HCT116 (cell line): ENCODE measurements around the gene TMEM234. TPM values are rescaled to one million over a fixed set of nuclear protein-coding genes. Genes with fewer than 3 reads are reported as not detected.

Experiments
- ATAC-seq: fragments of 200-7000 bp; cut with Tn5 transposase; 2 replicates; pipeline ENCODE4 v1.9.1; 2020; ENCODE audit warnings: mild to moderate bottlenecking, moderate library complexity
- BruUV-seq: library from RNA; stranded (reverse); fragments of 400-500 nt; replicated peaks from 2 replicates; lab custom pipeline; 2021; lab: Mats Ljungman, UMichigan
- CTCF ChIA-PET: fragments of 300-600 bp; sonication (Branson Sonifier 250); formaldehyde crosslinking; loops from one replicate; lab custom pipeline; 2021; ENCODE audit warnings: antibody characterized with exemption; lab: Charles Lee
- POLR2A ChIA-PET: fragments of 300-600, 350-600 bp; sonication (Branson Sonifier 250); formaldehyde crosslinking; loops from one replicate; lab custom pipeline; 2021; ENCODE audit warnings: antibody characterized with exemption; lab: Charles Lee
- RAD21 ChIA-PET, 2 experiments: fragments of 300-600 bp; sonication (Branson Sonifier 250); formaldehyde crosslinking; loops; one replicate each; lab custom pipeline; 2023; ENCODE audit warnings: low total read pairs in 2 of 2; ENCODE audit not compliant: uncharacterized antibody in 2 of 2, unreplicated experiment in 2 of 2, low non-redundant PET in 1 of 2; lab: Charles Lee
- DNase-seq: peaks from one replicate; pipeline ENCODE4 v3.0.0-alpha.2; 2010; ENCODE audit warnings: low read depth, low spot score
- H2AFZ ChIP-seq: fragments of 200-600 bp; shearing (Covaris generic), sonication (generic); 2 replicates; pipeline ENCODE4 v1.6.1; 2017; ENCODE audit warnings: low read depth, mixed run types, mixed read lengths, antibody characterized with exemption, low read length; ENCODE audit not compliant: poor library complexity, severe bottlenecking
- H3K27ac ChIP-seq: 2 replicates; pipeline ENCODE4 v1.5.1; 2012; ENCODE audit warnings: low read depth, low read length
- H3K27me3 ChIP-seq: fragments of 200-600 bp; sonication (generic); 2 replicates; pipeline ENCODE4 v1.6.1; 2016; ENCODE audit warnings: mixed run types, low read length, mixed read lengths; ENCODE audit not compliant: insufficient read depth
- H3K36me3 ChIP-seq, 2 experiments: fragments of 200-500 bp in 1 of 2; fragments of 200-600 bp in 1 of 2; sonication (Bioruptor generic) in 1 of 2; sonication (generic) in 1 of 2; 2 replicates each; pipeline versions ENCODE4 v1.5.1 to v1.6.1; 2014 to 2016; ENCODE audit warnings: low read length in 2 of 2, inconsistent platforms in 1 of 2, mixed read lengths in 1 of 2, mixed run types in 1 of 2; ENCODE audit not compliant: insufficient read depth in 2 of 2, control insufficient read depth in 1 of 2
- H3K4me1 ChIP-seq, 2 experiments: fragments of 200-600 bp in 1 of 2; sonication (generic) in 1 of 2; 2 replicates each; pipeline versions ENCODE4 v1.5.1 to v1.6.1; 2012 to 2017; ENCODE audit warnings: low read length in 2 of 2, inconsistent platforms in 1 of 2, mild to moderate bottlenecking in 1 of 2, mixed read lengths in 1 of 2, mixed run types in 1 of 2, moderate library complexity in 1 of 2; ENCODE audit not compliant: insufficient read depth in 2 of 2, control insufficient read depth in 1 of 2
- H3K4me2 ChIP-seq: fragments of 200-600 bp; sonication (generic); 2 replicates; pipeline ENCODE4 v1.6.1; 2017; ENCODE audit warnings: mixed run types, low read length, mixed read lengths
- H3K4me3 ChIP-seq, 2 experiments: fragments of 200-600 bp in 1 of 2; sonication (generic) in 1 of 2; replicated peaks in 1 of 2; 2 replicates each; pipeline ENCODE4 v1.5.1; 2011 to 2016; ENCODE audit warnings: low read length in 2 of 2, control low read depth in 1 of 2, low read depth in 1 of 2, mild to moderate bottlenecking in 1 of 2, mixed read lengths in 1 of 2, mixed run types in 1 of 2
- H3K79me2 ChIP-seq: fragments of 200-600 bp; sonication (generic); 2 replicates; pipeline ENCODE4 v1.6.1; 2017; ENCODE audit warnings: mild to moderate bottlenecking, mixed run types, low read length, moderate library complexity, mixed read lengths; ENCODE audit not compliant: insufficient read depth
- H3K9ac ChIP-seq: fragments of 200-600 bp; sonication (generic); 2 replicates; pipeline ENCODE4 v1.6.1; 2016; ENCODE audit warnings: low read length, mixed read lengths
- H3K9me2 ChIP-seq: fragments of 200-600 bp; sonication (generic), shearing (Covaris generic); 2 replicates; pipeline ENCODE4 v1.6.1; 2017; ENCODE audit warnings: mixed run types, mild to moderate bottlenecking, moderate library complexity; ENCODE audit not compliant: insufficient read depth
- H3K9me3 ChIP-seq, 2 experiments: fragments of 200-500 bp in 1 of 2; fragments of 200-600 bp in 1 of 2; sonication (Bioruptor generic) in 1 of 2; sonication (generic) in 1 of 2; 2 replicates each; pipeline ENCODE4 v1.6.1; 2014 to 2017; ENCODE audit warnings: low read length in 2 of 2, mixed read lengths in 2 of 2, inconsistent platforms in 1 of 2, low read depth in 1 of 2, mild to moderate bottlenecking in 1 of 2, mixed run types in 1 of 2, moderate library complexity in 1 of 2; ENCODE audit not compliant: control insufficient read depth in 1 of 2, insufficient read depth in 1 of 2
- H4K20me1 ChIP-seq: fragments of 200-600 bp; sonication (generic), shearing (Covaris generic); 2 replicates; pipeline ENCODE4 v1.6.1; 2017; ENCODE audit warnings: mixed run types, mild to moderate bottlenecking, moderate library complexity; ENCODE audit not compliant: insufficient read depth
- CBX3 ChIP-seq: IDR thresholded peaks from 2 replicates; pipeline ENCODE4 v1.6.1; 2012; ENCODE audit warnings: low read depth
- CEBPB ChIP-seq: IDR thresholded peaks from 2 replicates; pipeline ENCODE4 v1.6.1; 2012; ENCODE audit warnings: low read depth
- EGR1 ChIP-seq: IDR thresholded peaks from 2 replicates; pipeline ENCODE4 v1.6.1; 2012; ENCODE audit warnings: low read depth
- ELF1 ChIP-seq: IDR thresholded peaks from 2 replicates; pipeline ENCODE4 v1.6.1; 2012; ENCODE audit warnings: low read depth, borderline replicate concordance
- EZH2phosphoT487 ChIP-seq: fragments of 200-600 bp; IDR thresholded peaks from 2 replicates; pipeline ENCODE4 v1.6.1; 2018; ENCODE audit warnings: antibody characterized with exemption, borderline replicate concordance
- FOSL1 ChIP-seq: IDR thresholded peaks from 2 replicates; pipeline ENCODE4 v1.6.1; 2012; ENCODE audit warnings: low read depth
- JUND ChIP-seq: IDR thresholded peaks from 2 replicates; pipeline ENCODE4 v1.6.1; 2012
- MAX ChIP-seq: IDR thresholded peaks from 2 replicates; pipeline ENCODE4 v1.6.1; 2012
- POLR2AphosphoS5 ChIP-seq: IDR thresholded peaks from 2 replicates; pipeline ENCODE4 v1.6.1; 2011; ENCODE audit warnings: mild to moderate bottlenecking, low read depth, low read length, moderate library complexity
- RAD21 ChIP-seq: IDR thresholded peaks from 2 replicates; pipeline ENCODE4 v1.6.1; 2012; ENCODE audit warnings: low read depth, mild to moderate bottlenecking
- SIN3A ChIP-seq: IDR thresholded peaks from 2 replicates; pipeline ENCODE4 v1.6.1; 2012; ENCODE audit warnings: low read depth
- SRF ChIP-seq: IDR thresholded peaks from 2 replicates; pipeline ENCODE4 v1.6.1; 2012; ENCODE audit warnings: low read depth
- TCF7L2 ChIP-seq: IDR thresholded peaks from 2 replicates; pipeline ENCODE4 v1.7.0; 2011; ENCODE audit warnings: borderline replicate concordance, inconsistent platforms; ENCODE audit not compliant: insufficient read depth, insufficient read length; ENCODE audit errors: extremely low read depth
- YY1 ChIP-seq: IDR thresholded peaks from 2 replicates; pipeline ENCODE4 v1.6.1; 2011; ENCODE audit warnings: low read length, low read depth, moderate library complexity, mild to moderate bottlenecking; ENCODE audit not compliant: insufficient replicate concordance; ENCODE audit errors: extremely low read depth
- ZBTB33 ChIP-seq: IDR thresholded peaks from 2 replicates; pipeline ENCODE4 v1.6.1; 2011; ENCODE audit warnings: mild to moderate bottlenecking, low read length, moderate library complexity; ENCODE audit not compliant: insufficient replicate concordance; ENCODE audit errors: extremely low read depth
- ZNF274 ChIP-seq: fragments of 200-500 bp; sonication (Bioruptor generic); IDR thresholded peaks from 2 replicates; pipeline ENCODE4 v1.6.1; 2014; ENCODE audit warnings: mild to moderate bottlenecking, low read depth, low read length, inconsistent platforms
- intact Hi-C: fragments of 100-400 bp; cut with micrococcal nuclease; formaldehyde crosslinking; loops from 2 replicates; pipeline ENCODE4 v1.10.0; 2022
- total RNA-seq: library from RNA; stranded (reverse); gene quantifications from one replicate; pipeline ENCODE4 v1.2.1, GENCODE V29; 2021; ENCODE audit not compliant: unreplicated experiment
- TF ChIP-seq, protein P1 (sequence below), 3 experiments: fragments of 200-600 bp in 1 of 3; sonication (generic) in 1 of 3; IDR thresholded peaks in 2 of 3; conservative IDR thresholded peaks in 1 of 3; 2 replicates each; pipeline ENCODE4 v1.5.1; 2012 to 2017; ENCODE audit warnings: low read depth in 2 of 3, low read length in 2 of 3, antibody characterized with exemption in 1 of 3, borderline replicate concordance in 1 of 3, control low read depth in 1 of 3, mild to moderate bottlenecking in 1 of 3, mixed read lengths in 1 of 3, mixed run types in 1 of 3, moderate library complexity in 1 of 3; ENCODE audit not compliant: insufficient read depth in 1 of 3
- TF ChIP-seq, protein P2 (sequence below): IDR thresholded peaks from 2 replicates; pipeline ENCODE4 v1.6.1; 2012; ENCODE audit warnings: low read depth

TMEM234 gene
- total RNA-seq, 1 experiment from 2014 or later: 12.3 TPM

DNA sequence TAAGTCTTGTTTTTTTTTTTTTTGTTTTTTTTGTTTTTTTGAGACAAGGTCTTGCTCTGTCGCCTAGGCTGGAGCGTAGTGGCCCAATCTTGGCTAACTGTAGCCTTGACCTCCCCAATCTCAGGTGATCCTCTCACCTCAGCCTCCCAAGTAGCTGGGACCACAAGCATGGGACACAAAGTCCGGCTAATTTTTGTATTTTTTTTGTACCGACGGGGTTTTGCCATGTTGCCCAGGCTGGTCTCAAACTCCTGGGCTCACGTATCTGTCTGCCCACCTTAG lies 35.0 kb upstream of the TMEM234 start:
- no TSS peak for BruUV-seq
- Histone ChIP-seq H3K79me2 (no peaks in the 10 kb centered on the region), H3K27me3 (no peaks in the 10 kb centered on the region), H4K20me1 (no peaks in the 10 kb centered on the region), H3K27ac (no peak overlapping the region), H3K4me3 (no peak overlapping the region), H3K4me2 (no peak overlapping the region), H3K9me3 (no peaks in the 10 kb centered on the region), H3K9me2 (no peaks in the 10 kb centered on the region), H2AFZ (no peak overlapping the region), H3K4me1 (no peaks in the 10 kb centered on the region), H3K9ac (no peak overlapping the region), H3K36me3 (no peaks in the 10 kb centered on the region)
- ATAC-seq: no peak
- ChIA-PET POLR2A (no interaction called here), CTCF (no interaction called here), RAD21 (interaction anchor here in 1 of 2 experiments (0.7 kb wide), 1 partner anchor 107 kb away, joined by 3 read pairs; no protein-coding TSS in a partner anchor)
- TF ChIP-seq FOSL1 (no peak), RAD21 (no peak), CEBPB (no peak), SRF (no peak), CBX3 (no peak), JUND (no peak), SIN3A (no peak), ZNF274 (no peak), ZBTB33 (no peak), ELF1 (no peak), MAX (no peak), YY1 (no peak), TCF7L2 (no peak), EGR1 (no peak), POLR2AphosphoS5 (no peak), EZH2phosphoT487 (no peak)
- TF ChIP-seq, protein P1, sequence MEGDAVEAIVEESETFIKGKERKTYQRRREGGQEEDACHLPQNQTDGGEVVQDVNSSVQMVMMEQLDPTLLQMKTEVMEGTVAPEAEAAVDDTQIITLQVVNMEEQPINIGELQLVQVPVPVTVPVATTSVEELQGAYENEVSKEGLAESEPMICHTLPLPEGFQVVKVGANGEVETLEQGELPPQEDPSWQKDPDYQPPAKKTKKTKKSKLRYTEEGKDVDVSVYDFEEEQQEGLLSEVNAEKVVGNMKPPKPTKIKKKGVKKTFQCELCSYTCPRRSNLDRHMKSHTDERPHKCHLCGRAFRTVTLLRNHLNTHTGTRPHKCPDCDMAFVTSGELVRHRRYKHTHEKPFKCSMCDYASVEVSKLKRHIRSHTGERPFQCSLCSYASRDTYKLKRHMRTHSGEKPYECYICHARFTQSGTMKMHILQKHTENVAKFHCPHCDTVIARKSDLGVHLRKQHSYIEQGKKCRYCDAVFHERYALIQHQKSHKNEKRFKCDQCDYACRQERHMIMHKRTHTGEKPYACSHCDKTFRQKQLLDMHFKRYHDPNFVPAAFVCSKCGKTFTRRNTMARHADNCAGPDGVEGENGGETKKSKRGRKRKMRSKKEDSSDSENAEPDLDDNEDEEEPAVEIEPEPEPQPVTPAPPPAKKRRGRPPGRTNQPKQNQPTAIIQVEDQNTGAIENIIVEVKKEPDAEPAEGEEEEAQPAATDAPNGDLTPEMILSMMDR (IDR thresholded peaks at IDR 0.05 in 2 of 3, conservative IDR thresholded peaks at IDR 0.05 in 1 of 3; ENCODE audit: borderline replicate concordance in 1 of 3, insufficient read depth in 1 of 3, low read depth in 2 of 3, low read length in 2 of 3): no peak
- TF ChIP-seq, protein P2, sequence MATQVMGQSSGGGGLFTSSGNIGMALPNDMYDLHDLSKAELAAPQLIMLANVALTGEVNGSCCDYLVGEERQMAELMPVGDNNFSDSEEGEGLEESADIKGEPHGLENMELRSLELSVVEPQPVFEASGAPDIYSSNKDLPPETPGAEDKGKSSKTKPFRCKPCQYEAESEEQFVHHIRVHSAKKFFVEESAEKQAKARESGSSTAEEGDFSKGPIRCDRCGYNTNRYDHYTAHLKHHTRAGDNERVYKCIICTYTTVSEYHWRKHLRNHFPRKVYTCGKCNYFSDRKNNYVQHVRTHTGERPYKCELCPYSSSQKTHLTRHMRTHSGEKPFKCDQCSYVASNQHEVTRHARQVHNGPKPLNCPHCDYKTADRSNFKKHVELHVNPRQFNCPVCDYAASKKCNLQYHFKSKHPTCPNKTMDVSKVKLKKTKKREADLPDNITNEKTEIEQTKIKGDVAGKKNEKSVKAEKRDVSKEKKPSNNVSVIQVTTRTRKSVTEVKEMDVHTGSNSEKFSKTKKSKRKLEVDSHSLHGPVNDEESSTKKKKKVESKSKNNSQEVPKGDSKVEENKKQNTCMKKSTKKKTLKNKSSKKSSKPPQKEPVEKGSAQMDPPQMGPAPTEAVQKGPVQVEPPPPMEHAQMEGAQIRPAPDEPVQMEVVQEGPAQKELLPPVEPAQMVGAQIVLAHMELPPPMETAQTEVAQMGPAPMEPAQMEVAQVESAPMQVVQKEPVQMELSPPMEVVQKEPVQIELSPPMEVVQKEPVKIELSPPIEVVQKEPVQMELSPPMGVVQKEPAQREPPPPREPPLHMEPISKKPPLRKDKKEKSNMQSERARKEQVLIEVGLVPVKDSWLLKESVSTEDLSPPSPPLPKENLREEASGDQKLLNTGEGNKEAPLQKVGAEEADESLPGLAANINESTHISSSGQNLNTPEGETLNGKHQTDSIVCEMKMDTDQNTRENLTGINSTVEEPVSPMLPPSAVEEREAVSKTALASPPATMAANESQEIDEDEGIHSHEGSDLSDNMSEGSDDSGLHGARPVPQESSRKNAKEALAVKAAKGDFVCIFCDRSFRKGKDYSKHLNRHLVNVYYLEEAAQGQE: no peak
- intact Hi-C loops: no loop called here
- DNase-seq: no peak
